Measurements from ENCODE around the gene UGGT1.

The UGGT1 gene, protein sequence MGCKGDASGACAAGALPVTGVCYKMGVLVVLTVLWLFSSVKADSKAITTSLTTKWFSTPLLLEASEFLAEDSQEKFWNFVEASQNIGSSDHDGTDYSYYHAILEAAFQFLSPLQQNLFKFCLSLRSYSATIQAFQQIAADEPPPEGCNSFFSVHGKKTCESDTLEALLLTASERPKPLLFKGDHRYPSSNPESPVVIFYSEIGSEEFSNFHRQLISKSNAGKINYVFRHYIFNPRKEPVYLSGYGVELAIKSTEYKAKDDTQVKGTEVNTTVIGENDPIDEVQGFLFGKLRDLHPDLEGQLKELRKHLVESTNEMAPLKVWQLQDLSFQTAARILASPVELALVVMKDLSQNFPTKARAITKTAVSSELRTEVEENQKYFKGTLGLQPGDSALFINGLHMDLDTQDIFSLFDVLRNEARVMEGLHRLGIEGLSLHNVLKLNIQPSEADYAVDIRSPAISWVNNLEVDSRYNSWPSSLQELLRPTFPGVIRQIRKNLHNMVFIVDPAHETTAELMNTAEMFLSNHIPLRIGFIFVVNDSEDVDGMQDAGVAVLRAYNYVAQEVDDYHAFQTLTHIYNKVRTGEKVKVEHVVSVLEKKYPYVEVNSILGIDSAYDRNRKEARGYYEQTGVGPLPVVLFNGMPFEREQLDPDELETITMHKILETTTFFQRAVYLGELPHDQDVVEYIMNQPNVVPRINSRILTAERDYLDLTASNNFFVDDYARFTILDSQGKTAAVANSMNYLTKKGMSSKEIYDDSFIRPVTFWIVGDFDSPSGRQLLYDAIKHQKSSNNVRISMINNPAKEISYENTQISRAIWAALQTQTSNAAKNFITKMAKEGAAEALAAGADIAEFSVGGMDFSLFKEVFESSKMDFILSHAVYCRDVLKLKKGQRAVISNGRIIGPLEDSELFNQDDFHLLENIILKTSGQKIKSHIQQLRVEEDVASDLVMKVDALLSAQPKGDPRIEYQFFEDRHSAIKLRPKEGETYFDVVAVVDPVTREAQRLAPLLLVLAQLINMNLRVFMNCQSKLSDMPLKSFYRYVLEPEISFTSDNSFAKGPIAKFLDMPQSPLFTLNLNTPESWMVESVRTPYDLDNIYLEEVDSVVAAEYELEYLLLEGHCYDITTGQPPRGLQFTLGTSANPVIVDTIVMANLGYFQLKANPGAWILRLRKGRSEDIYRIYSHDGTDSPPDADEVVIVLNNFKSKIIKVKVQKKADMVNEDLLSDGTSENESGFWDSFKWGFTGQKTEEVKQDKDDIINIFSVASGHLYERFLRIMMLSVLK (N-terminal part only)

DNA sequence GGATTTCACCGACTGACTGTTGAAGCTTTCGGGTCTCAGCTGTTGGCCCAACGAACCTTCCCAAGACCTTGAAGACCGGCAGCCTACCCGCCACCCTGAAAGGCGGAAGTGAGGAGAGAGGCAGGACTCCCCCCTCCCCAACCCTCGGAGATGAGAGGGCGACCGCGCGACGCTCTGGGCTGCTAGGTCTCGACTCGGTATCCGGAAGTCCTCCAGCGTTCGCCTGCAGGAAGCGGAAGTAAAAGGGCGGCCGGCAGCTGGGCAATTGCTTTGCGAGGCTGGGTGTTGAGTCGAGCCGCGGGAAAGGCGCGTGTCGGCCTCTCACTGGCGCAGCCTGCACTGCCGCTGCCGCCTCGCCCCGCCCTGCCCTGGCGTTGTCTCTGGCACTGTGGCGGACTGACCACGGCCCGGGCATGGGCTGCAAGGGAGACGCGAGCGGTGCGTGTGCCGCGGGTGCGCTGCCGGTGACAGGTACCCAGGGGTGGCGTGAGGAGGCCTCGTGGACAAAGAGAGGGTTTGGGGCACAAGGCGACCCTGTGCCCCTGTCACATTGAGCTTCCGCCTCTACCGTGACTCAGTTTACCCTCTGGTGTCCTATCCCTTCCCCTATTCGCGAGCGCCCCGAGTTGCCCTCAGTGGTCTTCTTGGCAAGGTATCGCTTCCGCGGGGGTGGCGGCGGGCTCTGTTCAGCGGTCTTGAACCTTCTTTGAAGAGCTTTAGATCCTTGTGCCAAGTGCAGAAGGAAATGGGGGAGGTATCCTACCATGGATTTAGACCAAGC, at the start of gene UGGT1:
Gene UGGT1 (plus strand): TSS at position 256 of the 781 bp plus-strand sequence. CDS start 158 bp downstream, at position 414.
- peak; percentile 97 for DNase-seq

DNA sequence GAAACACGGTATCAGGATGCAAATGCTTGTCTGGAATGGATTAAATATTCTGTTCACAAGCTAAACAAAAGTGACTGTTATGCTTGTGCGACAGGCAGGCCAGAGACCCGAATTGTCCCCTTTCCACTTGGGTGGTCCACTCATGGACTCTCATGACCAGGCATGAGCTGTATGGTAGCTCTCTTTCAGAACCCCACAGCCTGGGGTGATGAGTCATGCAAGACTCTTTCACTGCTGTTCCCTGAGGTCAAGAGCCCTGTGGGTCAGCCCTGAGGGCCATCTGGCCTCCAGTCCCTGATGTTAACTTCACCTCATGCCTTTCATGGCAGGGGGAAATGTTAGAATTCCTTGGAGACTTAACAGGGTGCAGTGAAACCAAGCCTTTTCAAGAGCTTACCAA, 49.4 kb upstream of the UGGT1 start:
- DNase-seq = no peak

DNA sequence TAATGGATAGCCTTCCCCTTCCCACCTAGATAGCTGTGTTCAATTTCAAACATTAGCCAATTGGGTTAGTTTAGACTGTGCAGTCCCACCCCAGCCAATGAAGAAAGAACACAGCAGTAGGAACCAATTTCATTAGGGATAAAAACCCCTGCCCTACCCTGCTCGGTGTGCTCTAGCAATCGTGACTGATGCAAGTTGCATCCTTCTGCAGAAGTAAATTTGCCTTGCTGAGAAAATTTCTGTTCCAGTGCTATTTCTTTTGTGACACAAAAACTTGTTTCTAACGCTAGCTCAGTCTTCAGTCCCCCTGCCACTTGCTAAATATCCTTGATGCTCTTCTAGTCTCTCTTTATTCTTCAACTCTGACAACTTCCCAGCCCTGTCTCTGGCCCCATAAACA, 48.0 kb upstream of the UGGT1 start:
- DNase-seq = no peak

DNA sequence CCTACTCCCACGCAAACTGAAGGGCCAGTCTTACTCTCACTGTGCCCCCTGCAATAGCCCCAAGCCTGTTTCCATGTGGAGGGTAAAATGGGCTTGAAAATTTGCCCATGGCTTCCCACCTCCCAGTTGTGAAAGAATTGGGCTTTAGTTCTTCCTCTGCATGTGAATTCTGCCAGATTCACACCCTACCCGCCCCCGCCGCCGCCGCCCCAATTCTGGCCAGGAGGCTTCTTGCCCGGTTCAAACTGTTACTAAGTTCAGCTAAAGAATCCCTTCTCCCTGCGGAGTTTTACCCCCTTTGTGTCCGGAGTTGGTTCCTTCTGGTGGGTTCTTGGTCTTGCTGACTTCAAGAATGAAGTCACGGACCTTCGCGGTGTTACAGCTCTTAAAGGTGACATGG, 37.7 kb upstream of the UGGT1 start:
- DNase-seq = no peak

DNA sequence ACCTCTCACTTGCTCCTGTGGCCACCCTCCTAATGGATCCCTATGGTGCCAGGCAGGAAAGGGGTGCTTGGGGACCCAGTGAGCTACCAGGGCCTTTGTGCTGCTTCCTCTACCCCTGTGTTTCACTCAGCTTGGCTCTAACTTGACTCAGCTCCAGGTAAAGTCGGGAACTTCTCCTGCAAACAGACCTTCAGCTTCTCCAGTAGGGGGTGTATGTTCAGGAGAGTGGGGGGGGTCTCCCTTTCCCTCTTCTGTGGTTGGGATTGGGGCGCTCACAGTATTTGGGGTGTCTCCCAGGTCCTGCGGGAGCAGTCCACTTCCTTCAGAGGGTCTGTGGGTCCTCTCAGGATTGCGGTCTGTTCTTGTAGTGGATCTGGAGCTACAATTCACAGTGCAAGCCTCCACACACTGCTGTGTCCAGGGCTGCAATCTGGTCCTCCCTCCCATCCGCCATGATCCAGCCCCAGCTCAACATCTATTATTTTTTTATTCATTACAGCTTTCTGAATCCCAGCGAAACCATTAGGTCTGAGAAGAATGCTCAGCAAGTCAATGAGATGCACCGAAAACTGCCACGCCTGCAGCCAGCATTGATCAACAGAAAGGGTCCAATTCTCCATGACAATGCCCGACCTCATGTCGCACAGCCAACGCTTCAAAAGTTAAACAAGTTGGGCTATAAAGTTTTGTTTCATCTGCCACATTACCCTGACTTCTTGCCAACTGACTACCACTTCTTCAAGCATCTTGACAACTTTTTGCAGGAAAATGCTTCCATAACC, 36.7 kb upstream of the UGGT1 start:
- no peak for DNase-seq

DNA sequence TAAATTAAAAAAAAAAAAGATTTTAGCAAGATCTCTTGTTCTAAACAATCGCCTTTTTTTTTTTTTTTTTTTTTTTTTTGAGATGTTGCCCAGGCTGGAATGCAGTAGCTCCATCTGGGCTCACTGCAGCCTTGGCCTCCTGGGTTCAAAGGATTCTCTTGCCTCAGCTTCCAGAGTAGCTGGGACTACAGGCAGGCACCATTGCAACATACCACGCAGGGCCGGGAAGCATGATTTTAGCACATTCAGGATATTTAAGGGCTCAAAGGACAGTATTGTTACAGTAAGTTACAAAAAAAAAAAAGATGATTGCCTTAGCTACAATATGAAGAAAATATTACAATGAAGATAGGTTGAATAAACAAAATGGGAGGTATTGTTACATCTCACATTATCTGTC, 33.7 kb upstream of the UGGT1 start:
- no peak for DNase-seq

DNA sequence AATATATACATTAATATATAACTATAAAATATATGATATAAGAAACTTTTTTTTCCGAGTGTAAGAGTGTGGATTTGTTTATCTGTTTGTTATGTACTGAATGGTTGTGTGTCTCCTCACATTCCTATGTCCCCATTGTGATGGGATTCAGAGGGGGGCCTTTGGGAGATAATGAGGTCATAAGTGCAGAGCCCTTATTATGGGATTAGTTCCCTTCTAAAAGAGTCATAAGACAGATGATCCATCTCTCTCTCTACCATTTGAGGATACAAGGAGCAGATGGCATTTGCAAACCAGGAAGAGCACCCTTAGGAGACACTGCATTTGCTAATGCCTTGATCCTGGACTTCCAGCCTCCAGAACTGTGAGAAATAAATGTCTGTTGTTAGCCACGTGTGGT, 32.9 kb upstream of the UGGT1 start:
- DNase-seq = no peak

DNA sequence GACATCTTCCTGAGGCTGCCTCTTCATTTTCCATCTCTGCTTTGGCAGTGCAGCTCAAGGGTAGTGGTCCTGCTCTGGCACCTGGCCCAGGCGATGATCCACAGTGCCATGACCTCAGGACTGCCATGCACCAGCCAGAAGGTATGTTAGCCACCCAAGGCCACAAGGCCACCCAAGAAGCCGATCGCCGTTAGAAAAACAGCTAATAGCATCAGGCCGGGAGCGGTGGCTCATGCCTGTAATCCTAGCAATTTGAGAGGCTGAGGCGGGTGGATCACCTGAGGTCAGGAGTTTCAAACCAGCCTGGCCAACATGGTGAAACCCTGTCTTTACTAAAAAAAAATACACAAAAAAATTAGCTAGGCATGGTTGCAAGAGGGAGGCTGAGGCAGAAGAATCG, 28.4 kb upstream of the UGGT1 start:
- no peak for DNase-seq

DNA sequence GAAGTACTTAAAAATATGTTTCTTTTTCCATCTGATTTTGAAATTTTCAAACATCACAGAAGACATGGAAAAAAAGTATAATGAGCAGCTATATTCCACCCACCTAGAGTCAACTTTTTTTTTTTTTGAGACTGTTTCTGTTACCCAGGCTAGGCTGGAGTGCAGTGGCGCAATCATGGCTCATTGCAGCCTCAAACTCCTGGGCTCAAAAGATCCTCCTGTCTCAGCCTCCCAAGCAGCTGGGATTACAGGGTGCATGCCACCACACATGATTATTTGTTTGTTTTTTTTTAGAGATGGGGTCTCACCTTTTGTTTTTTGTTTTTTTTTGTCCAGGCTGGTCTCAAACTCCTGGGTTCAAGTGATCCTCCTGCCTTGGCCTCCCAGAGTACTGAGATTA, 26.6 kb upstream of the UGGT1 start:
- no peak for DNase-seq

DNA sequence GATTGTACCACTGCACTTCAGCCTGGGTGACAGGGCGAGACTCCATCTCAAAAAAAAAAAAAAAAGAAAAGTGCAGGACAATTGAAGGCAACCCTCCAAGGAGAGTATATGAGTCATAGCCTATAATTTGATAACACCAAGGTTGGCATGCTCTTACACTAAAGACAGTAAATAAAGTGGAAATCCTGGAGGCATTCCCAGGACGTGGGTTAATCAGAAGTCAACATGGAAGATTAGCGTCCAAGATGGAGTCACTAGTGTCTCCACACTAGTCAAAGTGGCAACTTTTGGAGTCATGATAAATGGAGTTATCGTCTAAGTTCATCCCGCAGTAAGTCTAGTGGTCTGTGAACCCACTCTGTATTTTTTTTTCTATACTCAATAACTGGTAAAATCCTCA, 21.2 kb upstream of the UGGT1 start:
- no peak for DNase-seq

DNA sequence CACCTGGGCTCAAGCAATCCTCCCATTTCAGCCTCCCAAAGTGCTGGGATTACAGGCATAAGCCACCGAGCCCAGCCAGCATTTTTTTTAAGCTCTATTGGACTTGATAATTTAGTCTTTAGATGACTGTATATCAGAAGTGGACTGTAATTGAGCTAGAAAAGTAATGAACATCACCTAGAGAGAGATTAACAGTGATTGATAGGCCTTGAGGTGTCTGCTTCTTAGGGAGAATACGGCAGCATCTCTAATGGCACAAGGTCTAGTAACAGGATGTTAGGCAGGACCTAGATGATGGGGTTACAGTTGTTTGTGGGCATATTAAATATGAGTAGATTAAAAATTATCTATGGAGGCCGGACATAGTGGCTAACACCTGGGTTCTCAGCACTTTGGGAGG, 17.7 kb upstream of the UGGT1 start:
- DNase-seq = no peak

DNA sequence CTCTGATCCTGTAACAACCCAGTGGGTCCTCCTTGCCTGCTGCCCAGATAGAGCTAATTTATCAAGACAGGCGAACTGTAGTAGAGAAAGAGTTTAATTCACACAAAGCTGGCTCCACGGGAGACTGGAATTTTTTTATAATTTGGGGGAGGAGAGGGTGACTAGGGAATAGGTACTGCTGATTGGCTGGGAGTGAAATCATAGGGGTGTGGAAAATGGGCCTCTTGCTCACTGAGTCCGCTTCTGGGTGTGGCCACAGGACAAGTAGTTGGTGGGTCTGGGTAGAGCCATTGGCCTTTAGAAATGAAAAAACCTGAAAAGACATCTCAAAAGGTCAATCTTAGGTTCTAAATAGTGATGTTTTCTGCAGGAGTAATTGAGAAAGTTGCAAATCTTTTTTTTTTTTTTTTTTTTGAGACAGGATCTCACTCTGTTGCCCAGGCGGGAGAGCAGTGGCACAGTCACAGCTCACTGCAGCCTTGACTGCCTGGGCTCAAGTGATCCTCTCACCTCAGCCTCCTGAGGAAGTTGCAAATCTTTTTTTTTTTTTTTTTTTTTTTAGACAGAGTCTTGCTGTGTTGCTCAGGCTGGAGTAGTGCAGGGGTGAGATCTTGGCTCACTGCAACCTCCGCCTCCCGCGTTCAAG, 14.4 kb upstream of the UGGT1 start:
- DNase-seq = no peak

DNA sequence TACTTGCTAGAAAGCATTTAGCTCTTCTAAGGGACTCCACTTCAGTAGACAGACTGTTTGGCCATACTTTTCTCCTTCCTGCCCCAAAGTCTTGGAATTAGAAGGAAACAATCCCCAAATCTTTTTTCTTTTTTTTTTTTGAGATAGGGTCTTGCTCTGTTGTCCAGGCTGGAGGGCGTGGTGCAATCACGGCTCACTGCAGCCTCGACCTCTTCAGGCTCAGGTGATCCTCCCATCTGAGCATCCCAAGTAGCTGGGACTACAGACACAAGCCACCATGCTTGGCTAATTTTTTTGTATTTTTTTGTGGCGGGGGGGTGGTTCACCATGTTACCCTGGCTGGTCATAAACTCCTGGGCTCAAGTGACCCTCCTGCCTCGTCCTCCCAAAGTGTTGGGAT, 6.2 kb upstream of the UGGT1 start:
- DNase-seq = no peak

DNA sequence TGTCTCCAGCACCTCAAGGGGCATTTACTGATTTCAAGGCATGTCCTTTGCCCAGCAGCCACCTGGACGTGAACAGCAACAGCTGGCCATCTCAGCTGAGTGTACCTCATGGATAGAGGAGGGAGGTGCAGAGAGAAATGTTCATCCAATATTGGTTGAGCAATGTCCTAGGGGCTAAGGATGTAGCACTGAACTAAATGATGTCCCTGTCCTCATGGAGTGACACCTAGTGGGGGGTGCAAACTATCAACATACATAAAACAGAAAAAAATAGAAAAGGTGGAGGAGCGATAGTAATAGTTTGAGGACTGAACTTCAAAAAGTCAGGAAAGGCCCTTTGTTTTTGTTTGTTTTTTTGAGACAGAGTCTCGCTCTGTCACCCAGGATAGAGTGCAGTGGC, 4.8 kb upstream of the UGGT1 start:
- no peak for DNase-seq

DNA sequence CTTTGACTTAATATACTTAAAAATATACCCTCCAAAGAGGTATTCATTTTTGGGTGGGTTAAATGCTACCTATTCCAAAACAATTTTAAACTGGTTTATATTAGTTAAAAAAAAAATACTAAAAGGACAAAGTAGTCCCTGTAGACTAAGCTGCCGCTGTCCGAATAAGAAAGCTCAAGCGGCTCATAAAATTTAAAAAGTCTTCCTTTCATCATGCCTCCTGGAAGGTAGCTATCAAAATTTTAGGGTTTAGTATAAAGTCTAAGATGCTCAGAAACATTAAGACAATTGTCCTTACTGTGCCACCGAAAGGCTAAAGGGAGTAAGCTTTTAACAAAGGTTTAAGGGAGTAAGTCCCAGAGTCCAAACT, 440 bp upstream of the UGGT1 start:
- no peak for DNase-seq

DNA sequence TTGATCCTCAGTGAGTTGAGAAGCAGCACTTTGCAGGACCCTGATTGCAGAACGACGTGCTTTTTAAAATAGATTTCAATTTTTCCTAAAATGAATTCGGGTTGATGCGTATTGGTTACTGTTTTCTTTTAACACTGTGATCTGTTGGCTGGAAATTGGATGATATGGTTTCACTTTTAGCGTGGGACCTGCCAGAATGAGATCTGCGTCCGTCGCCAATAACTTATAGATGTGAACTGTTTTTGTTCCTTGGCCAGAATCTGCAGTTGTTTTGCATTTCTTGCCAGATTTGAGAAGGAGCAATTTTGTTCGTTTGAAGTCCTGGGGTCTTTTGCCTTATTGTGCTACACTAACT, 703 bp downstream of the UGGT1 start:
- DNase-seq = no peak

DNA sequence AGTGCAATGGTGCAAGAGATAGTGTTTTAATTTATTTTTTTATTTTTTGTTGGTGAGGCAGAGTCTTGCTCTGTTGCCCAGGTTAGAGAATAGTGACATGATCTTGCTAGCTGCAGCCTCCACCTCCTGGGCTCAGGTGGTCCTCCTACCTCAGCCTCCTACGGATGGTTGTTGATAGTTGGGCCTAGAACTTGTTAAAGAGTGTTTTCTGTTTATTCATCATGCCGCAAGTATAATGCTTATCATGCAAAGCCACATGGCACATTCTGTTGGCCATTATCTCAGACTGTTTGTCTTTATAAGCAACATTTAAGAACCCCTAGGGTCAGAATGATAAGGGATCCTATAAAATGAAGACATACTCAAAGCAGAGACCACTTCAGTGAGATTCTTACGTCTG, 1.7 kb downstream of the UGGT1 start:
- DNase-seq = no peak

DNA sequence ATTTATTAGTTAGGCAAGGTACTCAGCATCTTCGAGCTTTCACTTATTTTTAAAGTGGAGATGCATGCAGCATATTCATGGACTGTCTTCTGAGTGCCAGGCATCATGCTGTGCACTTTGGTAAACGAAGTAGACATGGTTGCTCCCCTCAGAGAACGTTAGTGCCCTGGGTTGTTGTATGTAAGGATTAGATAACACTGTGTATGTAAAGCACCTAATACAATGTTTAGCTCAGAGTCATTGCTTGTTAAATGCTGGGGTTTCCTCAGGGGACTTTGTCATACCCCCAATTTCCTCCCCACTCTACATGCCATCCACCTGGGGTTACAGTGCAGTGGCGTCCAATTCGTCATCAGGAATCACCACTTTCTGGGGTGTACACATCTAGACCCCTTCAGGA, 2.8 kb downstream of the UGGT1 start:
- DNase-seq = no peak

DNA sequence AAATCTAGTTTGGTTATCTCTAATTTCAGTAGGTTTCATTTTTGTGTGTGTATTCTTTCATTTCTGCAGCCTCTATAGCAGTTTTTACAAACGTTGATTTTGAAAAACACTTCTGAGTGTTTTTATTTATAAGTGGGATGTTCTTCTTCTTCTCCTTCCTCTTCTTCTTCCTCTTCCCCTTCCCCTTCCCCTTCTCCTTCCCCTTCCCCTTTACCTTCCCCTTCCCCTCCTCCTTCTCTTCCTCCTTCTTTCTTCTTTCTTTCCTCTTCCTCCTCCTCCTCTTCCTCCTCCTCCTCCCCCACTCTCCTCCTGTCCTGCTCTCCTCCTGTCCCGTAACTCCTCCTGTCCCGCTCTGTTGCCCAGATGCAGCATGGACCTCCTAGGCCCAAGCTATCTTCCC, 4.2 kb downstream of the UGGT1 start:
- no peak for DNase-seq

DNA sequence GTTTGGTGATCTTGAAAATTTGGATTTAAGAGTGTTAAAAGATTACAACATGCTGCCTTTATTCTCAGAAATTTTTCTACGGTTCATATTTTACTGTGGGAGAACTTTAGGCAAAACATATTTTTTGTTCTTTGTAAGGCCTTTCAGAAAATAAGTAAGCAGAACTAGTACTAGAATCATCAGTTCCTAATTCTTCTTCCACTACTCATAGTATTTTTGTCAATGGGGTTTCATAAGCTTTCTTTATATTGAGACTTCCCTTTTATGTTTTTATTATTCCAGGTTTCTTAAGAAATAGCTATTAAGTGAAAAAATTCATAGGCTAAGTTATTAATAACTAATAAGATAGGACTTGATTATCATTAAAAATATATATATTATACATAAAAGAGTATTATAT, 12.4 kb downstream of the UGGT1 start:
- no peak for DNase-seq

DNA sequence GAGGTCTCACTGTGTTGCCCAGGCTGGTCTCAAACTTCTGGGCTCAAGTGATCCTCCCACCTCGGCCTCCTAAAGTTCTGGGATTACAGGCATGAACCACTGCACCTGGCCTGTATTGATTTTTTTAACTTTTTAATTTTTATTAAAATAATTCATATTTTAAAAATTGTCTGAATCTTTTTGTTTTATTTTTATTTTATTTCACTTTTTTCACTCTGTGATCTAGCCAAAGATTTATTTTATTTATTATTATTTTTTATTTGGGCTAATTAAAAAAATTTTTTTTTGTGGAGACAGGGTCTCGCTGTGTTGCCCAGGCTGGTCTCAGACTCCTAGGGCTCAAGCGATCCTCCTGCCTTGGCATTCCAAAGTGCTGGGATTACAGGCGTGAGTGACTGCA, 14.1 kb downstream of the UGGT1 start:
- DNase-seq = no peak

Data from midbrain (tissue), 1 donor.